Activated T-cell treated with anti-CD3 and anti-CD28 coated beads for 48 hours (primary cell): ENCODE data around the gene OR2V2.

Experiments
- DNase-seq: peaks from one replicate; pipeline ENCODE4 v3.0.0-alpha.2; 2020; ENCODE audit warnings: low read depth

Gene OR2V2

DNA sequence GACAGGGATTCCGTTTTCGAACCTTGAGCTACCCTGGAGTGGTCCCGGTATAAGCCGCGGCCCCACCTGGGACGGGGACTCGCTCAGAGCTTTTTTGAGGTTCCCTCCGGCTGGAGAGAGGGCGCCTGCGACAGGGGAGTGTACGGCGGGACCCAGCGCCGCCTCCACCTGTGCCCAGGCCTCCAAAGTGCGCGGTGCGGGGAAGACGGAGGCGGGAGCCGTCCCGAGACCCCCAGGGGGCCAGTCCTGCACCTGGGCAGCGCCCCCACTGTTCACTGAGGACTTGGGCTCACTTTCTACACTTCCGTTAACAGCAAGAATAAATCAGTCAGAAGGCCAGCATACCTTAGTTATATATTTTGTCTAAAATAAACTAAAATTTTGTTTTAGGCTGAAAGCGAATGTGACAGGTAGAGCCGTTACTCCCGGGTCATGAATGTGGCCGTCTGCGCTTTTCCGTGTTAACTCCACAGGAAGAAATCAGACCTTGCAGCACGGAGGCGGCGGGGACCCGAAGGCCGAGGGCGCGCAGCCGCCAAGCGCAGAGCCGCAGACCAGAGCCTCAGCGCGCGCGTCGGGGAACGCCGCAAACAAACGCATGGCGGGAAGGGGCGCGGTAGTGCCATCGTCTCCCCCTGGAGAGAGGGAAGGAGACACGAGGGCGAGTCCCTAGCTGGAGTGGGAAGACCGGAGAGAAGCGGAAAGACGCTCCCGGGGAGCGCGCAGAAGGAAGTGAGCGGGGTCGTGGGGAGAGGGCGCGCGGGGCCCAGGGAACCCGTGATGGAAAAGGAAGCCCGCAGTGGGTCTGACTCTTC, 43.5 kb downstream of the OR2V2 start:
- peak; percentile 45 for DNase-seq

- DNase-seq, result peak; percentile 96
Observed at GRCh38 chr5:181191526-181192336, 44.3 kb downstream of the OR2V2 start.

GRCh38 chr5:181192337-181193046, 45.1 kb downstream of the OR2V2 start:
- DNase-seq, result no peak

DNA sequence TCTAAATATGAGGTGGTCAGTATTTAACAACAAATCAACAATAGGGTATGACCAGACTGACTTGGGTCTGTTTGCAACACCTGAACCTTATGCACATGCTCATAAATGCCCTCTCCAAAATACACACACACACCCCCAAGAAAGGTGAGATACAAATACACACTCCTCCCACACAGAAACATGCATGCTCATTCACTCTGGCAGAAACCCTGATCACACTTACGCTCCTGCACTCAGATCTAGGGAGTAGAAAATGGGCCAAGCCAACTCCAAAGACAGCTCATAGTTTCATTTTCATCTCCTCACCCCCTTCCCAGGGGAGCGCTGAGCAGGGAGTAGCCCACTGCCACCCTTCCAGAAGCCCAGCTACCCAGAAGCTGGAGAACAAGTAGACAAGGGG, 46.3 kb downstream of the OR2V2 start:
- no peak for DNase-seq

GRCh38 chr5:181194489-181195248, 47.3 kb downstream of the OR2V2 start:
- no peak for DNase-seq

DNA sequence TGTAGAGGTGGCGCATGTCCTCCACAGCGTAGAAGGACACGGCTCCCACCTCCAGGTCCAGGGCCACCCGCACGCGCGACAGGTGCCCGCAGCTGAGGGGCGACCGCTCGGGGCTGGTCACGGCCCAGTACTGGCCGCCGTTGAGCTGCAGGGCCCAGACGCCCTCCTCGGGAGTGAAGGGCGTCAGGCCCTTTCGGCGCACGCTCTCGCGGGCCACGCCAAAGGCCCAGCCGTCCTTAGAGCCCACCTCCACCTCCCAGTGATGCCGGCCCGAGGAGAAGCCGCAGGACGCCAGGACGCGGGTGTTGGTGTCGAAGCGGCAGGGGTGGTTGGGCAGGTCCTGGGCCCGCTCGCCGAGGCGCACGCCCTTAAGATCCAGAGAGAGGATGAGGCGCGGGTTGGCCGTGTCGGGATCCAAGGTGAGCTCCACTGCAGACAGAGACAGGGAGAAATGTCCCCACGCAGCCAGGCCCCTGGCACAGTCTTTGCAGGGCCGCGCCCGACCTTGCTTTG, 47.9 kb downstream of the OR2V2 start:
- DNase-seq, result no peak

DNA sequence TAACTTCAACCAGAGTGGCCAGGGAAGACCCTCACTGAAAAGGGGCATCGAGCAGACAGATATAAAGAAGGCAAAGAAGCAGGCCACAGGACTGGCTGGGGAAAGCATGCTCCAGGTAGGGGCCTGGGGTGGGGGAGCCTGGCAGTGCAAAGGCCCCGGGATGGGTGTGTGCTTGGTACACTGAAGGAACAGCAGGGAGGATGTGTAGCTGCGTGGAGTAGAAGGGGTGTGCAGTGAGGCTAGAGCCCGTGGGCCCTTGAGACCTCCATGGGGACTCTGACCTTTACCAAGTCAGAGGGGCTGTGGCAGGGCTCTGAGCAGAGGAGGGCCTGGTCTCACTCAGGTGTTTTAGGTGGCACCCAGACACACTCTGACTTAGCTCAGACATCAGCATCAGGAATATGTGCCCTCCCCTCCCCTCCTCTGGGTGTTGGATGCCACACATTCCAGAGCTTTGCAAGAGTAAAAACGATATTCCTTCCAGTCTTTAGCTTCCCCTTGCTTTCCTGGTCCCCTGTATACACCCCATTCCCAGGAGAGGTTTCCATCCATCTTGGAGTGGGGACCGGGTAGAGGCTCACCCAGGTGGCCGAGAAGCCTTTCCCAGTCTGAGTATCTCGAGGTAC, 50.1 kb downstream of the OR2V2 start:
- DNase-seq, result no peak

DNA sequence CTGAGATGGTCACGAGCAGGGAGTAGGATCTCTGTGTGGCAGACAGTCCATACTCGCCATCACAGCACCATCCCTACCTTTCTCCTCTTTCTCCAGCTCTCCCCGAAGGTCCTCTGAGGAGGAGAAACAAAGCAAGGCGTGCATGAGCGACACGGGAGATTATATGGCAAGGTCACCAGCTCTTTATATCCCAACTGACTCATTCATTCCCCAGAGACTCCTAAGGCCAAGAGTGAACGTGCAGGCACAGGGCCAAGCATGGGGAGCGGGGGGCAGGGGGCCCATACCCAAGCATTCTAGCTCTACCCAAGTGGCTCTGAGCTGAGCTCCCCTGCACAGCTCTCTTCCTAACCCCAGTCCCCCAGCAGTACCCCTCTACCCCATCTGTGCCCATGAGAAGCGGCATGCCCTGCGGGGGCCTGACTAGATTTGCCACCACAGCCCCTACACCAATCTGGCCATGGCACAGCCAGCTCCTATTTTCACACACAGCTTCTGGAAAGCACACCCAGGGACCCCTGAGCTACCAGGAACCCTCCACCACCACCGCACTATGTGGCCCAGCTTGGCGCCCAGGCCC, 50.8 kb downstream of the OR2V2 start:
- no peak for DNase-seq

GRCh38 chr5:181198905-181199519, 51.6 kb downstream of the OR2V2 start:
- DNase-seq, result no peak

GRCh38 chr5:181199881-181200638, 52.7 kb downstream of the OR2V2 start:
- no peak for DNase-seq

- DNase-seq, result no peak
Observed at GRCh38 chr5:181200816-181201215, 53.4 kb downstream of the OR2V2 start.

- no peak for DNase-seq
Observed at GRCh38 chr5:181203093-181203711, 55.8 kb downstream of the OR2V2 start.

DNA sequence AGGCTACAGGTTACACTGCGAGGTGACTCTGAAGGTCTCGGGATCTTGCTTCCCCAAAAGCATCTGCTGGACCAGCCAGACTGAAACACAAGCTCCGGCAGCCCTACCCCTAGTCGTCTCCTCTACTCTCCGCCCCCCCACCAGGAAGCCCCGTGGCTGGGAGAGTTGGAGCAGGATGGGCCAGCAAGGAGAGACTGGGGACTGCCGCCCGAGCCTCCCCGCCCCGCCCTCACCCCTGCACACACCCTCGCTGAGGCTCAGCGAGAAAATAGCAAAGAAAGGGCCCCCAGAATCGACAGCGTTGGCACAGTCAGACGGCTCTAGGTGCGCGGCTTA, 56.4 kb downstream of the OR2V2 start:
- no peak for DNase-seq

DNA sequence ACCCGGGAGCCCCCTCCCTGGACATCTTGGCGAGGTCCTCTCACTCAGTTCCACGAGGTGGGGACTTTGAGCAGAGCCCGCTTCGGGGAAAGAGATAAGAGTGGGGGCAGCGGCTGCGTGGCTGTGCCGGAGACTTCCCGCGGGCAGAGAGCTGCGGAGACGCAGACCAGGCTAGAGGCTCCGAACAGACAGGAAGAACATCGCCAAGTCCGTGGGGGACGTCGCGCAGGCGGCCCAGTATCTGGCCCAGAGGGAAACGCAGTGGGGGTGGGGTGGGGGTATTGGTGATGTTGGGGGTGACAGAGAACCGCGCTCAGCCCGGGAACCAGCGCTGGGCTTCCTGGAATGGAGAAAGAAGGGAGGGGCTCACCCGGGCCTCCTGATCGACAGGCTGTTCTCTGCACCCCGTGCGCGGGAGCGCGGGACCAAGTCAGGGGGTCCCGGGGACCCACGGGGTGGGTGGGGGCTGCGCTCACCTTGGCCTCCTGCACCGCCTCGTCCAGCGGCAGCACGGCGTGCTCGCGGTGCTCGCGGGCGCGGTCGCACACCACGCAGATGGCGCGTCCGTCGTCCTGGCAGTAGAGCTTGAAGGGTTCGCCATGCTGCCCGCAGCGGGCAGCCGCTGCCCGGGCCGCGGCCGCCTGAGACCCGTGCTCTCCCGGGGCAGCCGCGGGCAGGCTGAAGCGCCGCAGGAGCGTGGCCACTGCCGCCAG, 56.9 kb downstream of the OR2V2 start:
- DNase-seq, result no peak

- DNase-seq, result peak; percentile 31
Observed at GRCh38 chr5:181204826-181205760, 57.7 kb downstream of the OR2V2 start, which contains the start of gene TRIM7. Gene TRIM7, minus strand, starts transcription at chr5:181205196. Its CDS starts 86 bp downstream, at chr5:181205110.

DNA sequence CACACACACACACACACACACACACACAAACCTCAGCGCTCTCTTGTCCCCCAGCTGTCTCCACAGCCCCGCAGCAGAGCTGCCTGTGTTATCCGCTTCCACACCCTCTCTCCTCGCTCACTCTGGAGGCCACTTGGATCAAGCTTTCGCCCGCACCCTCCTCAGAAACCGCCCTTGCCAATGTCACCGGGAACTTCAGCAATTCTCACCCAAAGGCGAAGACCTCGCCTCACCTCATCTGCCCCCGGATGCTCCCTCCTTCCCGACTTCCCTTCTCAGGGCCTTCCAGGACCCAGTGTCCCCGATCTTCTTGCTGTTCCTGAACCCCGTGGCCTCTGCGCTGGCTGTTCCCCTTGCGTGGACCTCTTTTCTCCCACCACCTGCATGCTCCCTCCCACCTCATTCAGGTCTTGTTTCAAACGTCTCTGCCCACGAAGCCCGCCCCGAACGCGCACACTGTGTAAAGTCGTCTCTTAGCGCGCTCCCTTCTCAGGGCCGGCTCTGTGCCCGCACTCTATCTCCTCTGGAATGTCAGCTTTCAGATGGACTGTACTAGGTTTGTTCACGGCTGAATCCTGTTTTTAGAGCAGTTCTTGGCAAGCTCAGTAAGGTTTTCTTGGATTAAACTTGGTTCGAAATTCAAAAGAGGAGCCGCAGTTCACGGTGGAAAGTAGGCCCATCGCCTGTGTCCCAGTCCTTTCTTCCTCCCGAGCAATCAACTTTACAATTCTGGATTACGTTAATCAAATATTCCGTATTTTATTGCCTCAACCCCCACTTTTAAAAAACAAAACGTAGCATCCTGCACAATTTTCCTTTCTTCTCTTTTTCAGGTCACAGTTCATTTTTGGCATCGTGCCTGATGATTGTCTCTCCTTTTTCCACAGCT, 58.6 kb downstream of the OR2V2 start:
- no peak for DNase-seq
